HCT116 (cell line): Measurements from ENCODE around the gene ERGIC1. TPM values are rescaled to one million over a fixed set of nuclear protein-coding genes. Genes with fewer than 3 reads are reported as not detected.

Experiments used
- ATAC-seq: fragments of 200-7000 bp; cut with Tn5 transposase; 2 replicates; pipeline ENCODE4 v1.9.1; 2020; ENCODE audit warnings: mild to moderate bottlenecking, moderate library complexity
- BruUV-seq: library from RNA; stranded (reverse); fragments of 400-500 nt; replicated peaks from 2 replicates; lab custom pipeline; 2021; lab: Mats Ljungman, UMichigan
- CTCF ChIA-PET: fragments of 300-600 bp; sonication (Branson Sonifier 250); formaldehyde crosslinking; loops from one replicate; lab custom pipeline; 2021; ENCODE audit warnings: antibody characterized with exemption; lab: Charles Lee
- POLR2A ChIA-PET: fragments of 300-600, 350-600 bp; sonication (Branson Sonifier 250); formaldehyde crosslinking; loops from one replicate; lab custom pipeline; 2021; ENCODE audit warnings: antibody characterized with exemption; lab: Charles Lee
- RAD21 ChIA-PET, 2 experiments: fragments of 300-600 bp; sonication (Branson Sonifier 250); formaldehyde crosslinking; loops; one replicate each; lab custom pipeline; 2023; ENCODE audit warnings: low total read pairs in 2 of 2; ENCODE audit not compliant: uncharacterized antibody in 2 of 2, unreplicated experiment in 2 of 2, low non-redundant PET in 1 of 2; lab: Charles Lee
- DNase-seq: peaks from one replicate; pipeline ENCODE4 v3.0.0-alpha.2; 2010; ENCODE audit warnings: low read depth, low spot score
- H2AFZ ChIP-seq: fragments of 200-600 bp; shearing (Covaris generic), sonication (generic); 2 replicates; pipeline ENCODE4 v1.6.1; 2017; ENCODE audit warnings: low read depth, mixed run types, mixed read lengths, antibody characterized with exemption, low read length; ENCODE audit not compliant: poor library complexity, severe bottlenecking
- H3K27ac ChIP-seq: 2 replicates; pipeline ENCODE4 v1.5.1; 2012; ENCODE audit warnings: low read depth, low read length
- H3K27me3 ChIP-seq: fragments of 200-600 bp; sonication (generic); 2 replicates; pipeline ENCODE4 v1.6.1; 2016; ENCODE audit warnings: mixed run types, low read length, mixed read lengths; ENCODE audit not compliant: insufficient read depth
- H3K36me3 ChIP-seq, 2 experiments: fragments of 200-500 bp in 1 of 2; fragments of 200-600 bp in 1 of 2; sonication (Bioruptor generic) in 1 of 2; sonication (generic) in 1 of 2; 2 replicates each; pipeline versions ENCODE4 v1.5.1 to v1.6.1; 2014 to 2016; ENCODE audit warnings: low read length in 2 of 2, inconsistent platforms in 1 of 2, mixed read lengths in 1 of 2, mixed run types in 1 of 2; ENCODE audit not compliant: insufficient read depth in 2 of 2, control insufficient read depth in 1 of 2
- H3K4me1 ChIP-seq, 2 experiments: fragments of 200-600 bp in 1 of 2; sonication (generic) in 1 of 2; 2 replicates each; pipeline versions ENCODE4 v1.5.1 to v1.6.1; 2012 to 2017; ENCODE audit warnings: low read length in 2 of 2, inconsistent platforms in 1 of 2, mild to moderate bottlenecking in 1 of 2, mixed read lengths in 1 of 2, mixed run types in 1 of 2, moderate library complexity in 1 of 2; ENCODE audit not compliant: insufficient read depth in 2 of 2, control insufficient read depth in 1 of 2
- H3K4me2 ChIP-seq: fragments of 200-600 bp; sonication (generic); 2 replicates; pipeline ENCODE4 v1.6.1; 2017; ENCODE audit warnings: mixed run types, low read length, mixed read lengths
- H3K4me3 ChIP-seq, 2 experiments: fragments of 200-600 bp in 1 of 2; sonication (generic) in 1 of 2; replicated peaks in 1 of 2; 2 replicates each; pipeline ENCODE4 v1.5.1; 2011 to 2016; ENCODE audit warnings: low read length in 2 of 2, control low read depth in 1 of 2, low read depth in 1 of 2, mild to moderate bottlenecking in 1 of 2, mixed read lengths in 1 of 2, mixed run types in 1 of 2
- H3K79me2 ChIP-seq: fragments of 200-600 bp; sonication (generic); 2 replicates; pipeline ENCODE4 v1.6.1; 2017; ENCODE audit warnings: mild to moderate bottlenecking, mixed run types, low read length, moderate library complexity, mixed read lengths; ENCODE audit not compliant: insufficient read depth
- H3K9ac ChIP-seq: fragments of 200-600 bp; sonication (generic); 2 replicates; pipeline ENCODE4 v1.6.1; 2016; ENCODE audit warnings: low read length, mixed read lengths
- H3K9me2 ChIP-seq: fragments of 200-600 bp; sonication (generic), shearing (Covaris generic); 2 replicates; pipeline ENCODE4 v1.6.1; 2017; ENCODE audit warnings: mixed run types, mild to moderate bottlenecking, moderate library complexity; ENCODE audit not compliant: insufficient read depth
- H3K9me3 ChIP-seq, 2 experiments: fragments of 200-500 bp in 1 of 2; fragments of 200-600 bp in 1 of 2; sonication (Bioruptor generic) in 1 of 2; sonication (generic) in 1 of 2; 2 replicates each; pipeline ENCODE4 v1.6.1; 2014 to 2017; ENCODE audit warnings: low read length in 2 of 2, mixed read lengths in 2 of 2, inconsistent platforms in 1 of 2, low read depth in 1 of 2, mild to moderate bottlenecking in 1 of 2, mixed run types in 1 of 2, moderate library complexity in 1 of 2; ENCODE audit not compliant: control insufficient read depth in 1 of 2, insufficient read depth in 1 of 2
- H4K20me1 ChIP-seq: fragments of 200-600 bp; sonication (generic), shearing (Covaris generic); 2 replicates; pipeline ENCODE4 v1.6.1; 2017; ENCODE audit warnings: mixed run types, mild to moderate bottlenecking, moderate library complexity; ENCODE audit not compliant: insufficient read depth
- ATF3 ChIP-seq: IDR thresholded peaks from 2 replicates; pipeline ENCODE4 v1.6.1; 2012
- CEBPB ChIP-seq: IDR thresholded peaks from 2 replicates; pipeline ENCODE4 v1.6.1; 2012; ENCODE audit warnings: low read depth
- EGR1 ChIP-seq: IDR thresholded peaks from 2 replicates; pipeline ENCODE4 v1.6.1; 2012; ENCODE audit warnings: low read depth
- ELF1 ChIP-seq: IDR thresholded peaks from 2 replicates; pipeline ENCODE4 v1.6.1; 2012; ENCODE audit warnings: low read depth, borderline replicate concordance
- EZH2 ChIP-seq: fragments of 200-600 bp; sonication (generic); IDR thresholded peaks from 2 replicates; pipeline ENCODE4 v1.6.1; 2017; ENCODE audit warnings: antibody characterized with exemption, mixed run types
- EZH2phosphoT487 ChIP-seq: fragments of 200-600 bp; IDR thresholded peaks from 2 replicates; pipeline ENCODE4 v1.6.1; 2018; ENCODE audit warnings: antibody characterized with exemption, borderline replicate concordance
- POLR2A ChIP-seq: IDR thresholded peaks from 2 replicates; pipeline ENCODE4 v1.7.0; 2011; ENCODE audit warnings: borderline replicate concordance; ENCODE audit not compliant: insufficient read depth, insufficient read length; ENCODE audit errors: extremely low read depth
- POLR2AphosphoS5 ChIP-seq: IDR thresholded peaks from 2 replicates; pipeline ENCODE4 v1.6.1; 2011; ENCODE audit warnings: mild to moderate bottlenecking, low read depth, low read length, moderate library complexity
- RAD21 ChIP-seq: IDR thresholded peaks from 2 replicates; pipeline ENCODE4 v1.6.1; 2012; ENCODE audit warnings: low read depth, mild to moderate bottlenecking
- SIN3A ChIP-seq: IDR thresholded peaks from 2 replicates; pipeline ENCODE4 v1.6.1; 2012; ENCODE audit warnings: low read depth
- SP1 ChIP-seq: IDR thresholded peaks from 2 replicates; pipeline ENCODE4 v1.6.1; 2012; ENCODE audit warnings: low read depth
- SRF ChIP-seq: IDR thresholded peaks from 2 replicates; pipeline ENCODE4 v1.6.1; 2012; ENCODE audit warnings: low read depth
- YY1 ChIP-seq: IDR thresholded peaks from 2 replicates; pipeline ENCODE4 v1.6.1; 2011; ENCODE audit warnings: low read length, low read depth, moderate library complexity, mild to moderate bottlenecking; ENCODE audit not compliant: insufficient replicate concordance; ENCODE audit errors: extremely low read depth
- ZFX ChIP-seq: fragments of 450-650 bp; IDR thresholded peaks from 2 replicates; pipeline ENCODE4 v1.6.1; 2017
- ZNF274 ChIP-seq: fragments of 200-500 bp; sonication (Bioruptor generic); IDR thresholded peaks from 2 replicates; pipeline ENCODE4 v1.6.1; 2014; ENCODE audit warnings: mild to moderate bottlenecking, low read depth, low read length, inconsistent platforms
- intact Hi-C: fragments of 100-400 bp; cut with micrococcal nuclease; formaldehyde crosslinking; loops from 2 replicates; pipeline ENCODE4 v1.10.0; 2022
- total RNA-seq: library from RNA; stranded (reverse); gene quantifications from one replicate; pipeline ENCODE4 v1.2.1, GENCODE V29; 2021; ENCODE audit not compliant: unreplicated experiment
- TF ChIP-seq, protein P1 (sequence below): IDR thresholded peaks from 2 replicates; pipeline ENCODE4 v1.6.1; 2011; ENCODE audit warnings: mild to moderate bottlenecking, low read length, moderate library complexity; ENCODE audit not compliant: insufficient replicate concordance; ENCODE audit errors: extremely low read depth
- TF ChIP-seq, protein P2 (sequence below): IDR thresholded peaks from 2 replicates; pipeline ENCODE4 v1.6.1; 2012; ENCODE audit warnings: low read depth
- TF ChIP-seq, protein P3 (sequence below): IDR thresholded peaks from 2 replicates; pipeline ENCODE4 v1.6.1; 2012

Gene ERGIC1
- total RNA-seq, 1 experiment from 2014 or later = 73.3 TPM

DNA sequence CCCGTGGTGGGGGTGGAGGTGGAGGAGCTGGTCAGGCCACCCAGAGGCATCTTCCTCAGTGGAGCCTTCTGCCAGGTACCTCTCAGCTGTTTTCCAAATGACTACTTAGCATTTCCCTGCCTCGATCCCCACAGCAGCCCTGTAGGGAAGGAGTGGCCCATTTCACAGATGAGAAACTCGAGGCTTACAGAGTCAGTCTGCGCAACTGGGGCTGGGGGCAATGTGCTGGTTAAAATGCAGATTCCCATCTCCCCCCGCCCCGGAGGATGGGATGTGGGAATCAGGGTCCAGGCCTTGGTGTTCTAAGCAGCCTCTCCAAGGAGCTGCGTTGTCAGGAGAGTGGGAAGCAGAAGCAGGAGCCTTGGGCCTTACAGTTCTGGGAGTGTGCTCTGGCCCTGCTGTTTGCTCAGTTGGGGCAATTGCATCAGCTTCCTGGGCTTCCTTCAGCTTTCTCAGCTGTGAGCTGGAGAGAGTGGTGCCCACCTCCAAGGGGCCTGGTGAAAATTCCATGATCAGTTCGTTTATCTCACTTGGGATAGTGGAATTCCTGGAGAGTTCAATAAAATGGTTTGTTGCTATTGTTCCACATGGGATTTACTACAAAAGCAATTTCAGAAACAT lies 19.4 kb downstream of the ERGIC1 start:
- DNase-seq (no peak), ATAC-seq (no peak)
- Histone ChIP-seq H3K9ac (no peak overlapping the region), H3K4me3 (no peak overlapping the region), H3K79me2 (peaks cover 32% of the 10 kb centered on the region; the same call in 1 of the 2 replicates), H3K27me3 (no peaks in the 10 kb centered on the region), H4K20me1 (no peaks in the 10 kb centered on the region), H3K4me2 (no peak overlapping the region), H3K9me2 (no peaks in the 10 kb centered on the region), H3K27ac (no peak overlapping the region), H3K9me3 (no peaks in the 10 kb centered on the region), H3K4me1 (peaks cover 0 to 9% of the 10 kb centered on the region in 2 experiments; a peak in 2 of 4 replicates), H2AFZ (no peak overlapping the region), H3K36me3 (no peaks in the 10 kb centered on the region)
- intact Hi-C loops = no loop called here
- RAD21 ChIA-PET = no interaction called here
- TF ChIP-seq CEBPB = no peak
- TF ChIP-seq SRF = no peak
- no peak for TF ChIP-seq EGR1
- TF ChIP-seq, protein P1, sequence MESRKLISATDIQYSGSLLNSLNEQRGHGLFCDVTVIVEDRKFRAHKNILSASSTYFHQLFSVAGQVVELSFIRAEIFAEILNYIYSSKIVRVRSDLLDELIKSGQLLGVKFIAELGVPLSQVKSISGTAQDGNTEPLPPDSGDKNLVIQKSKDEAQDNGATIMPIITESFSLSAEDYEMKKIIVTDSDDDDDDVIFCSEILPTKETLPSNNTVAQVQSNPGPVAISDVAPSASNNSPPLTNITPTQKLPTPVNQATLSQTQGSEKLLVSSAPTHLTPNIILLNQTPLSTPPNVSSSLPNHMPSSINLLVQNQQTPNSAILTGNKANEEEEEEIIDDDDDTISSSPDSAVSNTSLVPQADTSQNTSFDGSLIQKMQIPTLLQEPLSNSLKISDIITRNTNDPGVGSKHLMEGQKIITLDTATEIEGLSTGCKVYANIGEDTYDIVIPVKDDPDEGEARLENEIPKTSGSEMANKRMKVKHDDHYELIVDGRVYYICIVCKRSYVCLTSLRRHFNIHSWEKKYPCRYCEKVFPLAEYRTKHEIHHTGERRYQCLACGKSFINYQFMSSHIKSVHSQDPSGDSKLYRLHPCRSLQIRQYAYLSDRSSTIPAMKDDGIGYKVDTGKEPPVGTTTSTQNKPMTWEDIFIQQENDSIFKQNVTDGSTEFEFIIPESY = no peak
- no peak for TF ChIP-seq EZH2
- TF ChIP-seq RAD21 = no peak
- no peak for TF ChIP-seq SP1
- TF ChIP-seq POLR2AphosphoS5 = no peak
- TF ChIP-seq EZH2phosphoT487 = no peak
- no peak for TF ChIP-seq ELF1
- no peak for TF ChIP-seq POLR2A
- TF ChIP-seq, protein P2, sequence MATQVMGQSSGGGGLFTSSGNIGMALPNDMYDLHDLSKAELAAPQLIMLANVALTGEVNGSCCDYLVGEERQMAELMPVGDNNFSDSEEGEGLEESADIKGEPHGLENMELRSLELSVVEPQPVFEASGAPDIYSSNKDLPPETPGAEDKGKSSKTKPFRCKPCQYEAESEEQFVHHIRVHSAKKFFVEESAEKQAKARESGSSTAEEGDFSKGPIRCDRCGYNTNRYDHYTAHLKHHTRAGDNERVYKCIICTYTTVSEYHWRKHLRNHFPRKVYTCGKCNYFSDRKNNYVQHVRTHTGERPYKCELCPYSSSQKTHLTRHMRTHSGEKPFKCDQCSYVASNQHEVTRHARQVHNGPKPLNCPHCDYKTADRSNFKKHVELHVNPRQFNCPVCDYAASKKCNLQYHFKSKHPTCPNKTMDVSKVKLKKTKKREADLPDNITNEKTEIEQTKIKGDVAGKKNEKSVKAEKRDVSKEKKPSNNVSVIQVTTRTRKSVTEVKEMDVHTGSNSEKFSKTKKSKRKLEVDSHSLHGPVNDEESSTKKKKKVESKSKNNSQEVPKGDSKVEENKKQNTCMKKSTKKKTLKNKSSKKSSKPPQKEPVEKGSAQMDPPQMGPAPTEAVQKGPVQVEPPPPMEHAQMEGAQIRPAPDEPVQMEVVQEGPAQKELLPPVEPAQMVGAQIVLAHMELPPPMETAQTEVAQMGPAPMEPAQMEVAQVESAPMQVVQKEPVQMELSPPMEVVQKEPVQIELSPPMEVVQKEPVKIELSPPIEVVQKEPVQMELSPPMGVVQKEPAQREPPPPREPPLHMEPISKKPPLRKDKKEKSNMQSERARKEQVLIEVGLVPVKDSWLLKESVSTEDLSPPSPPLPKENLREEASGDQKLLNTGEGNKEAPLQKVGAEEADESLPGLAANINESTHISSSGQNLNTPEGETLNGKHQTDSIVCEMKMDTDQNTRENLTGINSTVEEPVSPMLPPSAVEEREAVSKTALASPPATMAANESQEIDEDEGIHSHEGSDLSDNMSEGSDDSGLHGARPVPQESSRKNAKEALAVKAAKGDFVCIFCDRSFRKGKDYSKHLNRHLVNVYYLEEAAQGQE = no peak
- no peak for TF ChIP-seq SIN3A
- no peak for TF ChIP-seq YY1
- TF ChIP-seq ZNF274 = no peak
- TF ChIP-seq ZFX = no peak
- TF ChIP-seq, protein P3, sequence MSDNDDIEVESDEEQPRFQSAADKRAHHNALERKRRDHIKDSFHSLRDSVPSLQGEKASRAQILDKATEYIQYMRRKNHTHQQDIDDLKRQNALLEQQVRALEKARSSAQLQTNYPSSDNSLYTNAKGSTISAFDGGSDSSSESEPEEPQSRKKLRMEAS = no peak
- TF ChIP-seq ATF3 = no peak
- BruUV-seq = no TSS peak
- CTCF ChIA-PET = no interaction called here
- POLR2A ChIA-PET = no interaction called here
